Retinal pigment epithelial cell (primary cell): ENCODE results near the gene LRRK1.

ENCODE experiments used
- DNase-seq: peaks from one replicate; pipeline ENCODE4 v3.0.0-alpha.2; 2010; ENCODE audit warnings: low read depth
- H3K4me3 ChIP-seq: 2 replicates; pipeline ENCODE4 v1.5.1; 2011; ENCODE audit warnings: mild to moderate bottlenecking, low read length, control low read depth, moderate library complexity
- CTCF ChIP-seq: conservative IDR thresholded peaks from 2 replicates; pipeline ENCODE4 v1.5.1; 2011; ENCODE audit warnings: low read depth, low read length, control low read depth, inconsistent platforms

LRRK1 gene

DNA sequence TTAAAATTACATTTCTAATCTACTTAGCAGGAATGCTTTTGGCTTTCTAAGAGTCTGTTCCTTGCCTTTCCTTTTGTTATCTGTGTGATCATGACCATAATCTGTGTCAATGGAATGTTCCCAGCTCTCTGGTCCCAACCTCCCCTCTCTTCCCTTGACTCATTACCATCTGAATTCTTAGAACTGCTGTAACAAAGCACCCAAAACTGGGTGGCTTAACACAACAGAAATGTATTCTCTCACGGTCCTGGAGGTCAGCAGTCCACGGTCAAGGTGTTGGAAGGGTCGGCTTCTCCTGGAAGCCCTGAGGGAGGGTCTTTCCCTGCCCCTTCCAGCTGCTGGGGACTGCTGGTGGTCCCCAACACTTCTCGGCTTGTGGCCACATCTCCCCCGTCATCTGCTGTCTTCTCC, 81.1 kb downstream of the LRRK1 start:
- no peak for TF ChIP-seq CTCF

GRCh38 chr15:101001056-101001455, 81.9 kb downstream of the LRRK1 start:
- no peak overlapping the region for H3K4me3 ChIP-seq
- no peak for DNase-seq
- TF ChIP-seq CTCF: no peak

More for the DNA sequence above, 81.1 kb downstream of the LRRK1 start:
- DNase-seq: no peak
- no peak overlapping the region for H3K4me3 ChIP-seq

GRCh38 chr15:101001796-101002195, 82.6 kb downstream of the LRRK1 start:
- H3K4me3 ChIP-seq: no peak overlapping the region
- no peak for TF ChIP-seq CTCF
- no peak for DNase-seq

- DNase-seq: no peak
- no peak overlapping the region for H3K4me3 ChIP-seq
- no peak for TF ChIP-seq CTCF
Measured at GRCh38 chr15:101003081-101003480, 83.9 kb downstream of the LRRK1 start.

GRCh38 chr15:101003706-101004105, 84.5 kb downstream of the LRRK1 start:
- no peak for TF ChIP-seq CTCF
- no peak for DNase-seq
- no peak overlapping the region for H3K4me3 ChIP-seq

- no peak overlapping the region for H3K4me3 ChIP-seq
- TF ChIP-seq CTCF: no peak
- no peak for DNase-seq
Measured at GRCh38 chr15:101004500-101004899, 85.3 kb downstream of the LRRK1 start.

DNA sequence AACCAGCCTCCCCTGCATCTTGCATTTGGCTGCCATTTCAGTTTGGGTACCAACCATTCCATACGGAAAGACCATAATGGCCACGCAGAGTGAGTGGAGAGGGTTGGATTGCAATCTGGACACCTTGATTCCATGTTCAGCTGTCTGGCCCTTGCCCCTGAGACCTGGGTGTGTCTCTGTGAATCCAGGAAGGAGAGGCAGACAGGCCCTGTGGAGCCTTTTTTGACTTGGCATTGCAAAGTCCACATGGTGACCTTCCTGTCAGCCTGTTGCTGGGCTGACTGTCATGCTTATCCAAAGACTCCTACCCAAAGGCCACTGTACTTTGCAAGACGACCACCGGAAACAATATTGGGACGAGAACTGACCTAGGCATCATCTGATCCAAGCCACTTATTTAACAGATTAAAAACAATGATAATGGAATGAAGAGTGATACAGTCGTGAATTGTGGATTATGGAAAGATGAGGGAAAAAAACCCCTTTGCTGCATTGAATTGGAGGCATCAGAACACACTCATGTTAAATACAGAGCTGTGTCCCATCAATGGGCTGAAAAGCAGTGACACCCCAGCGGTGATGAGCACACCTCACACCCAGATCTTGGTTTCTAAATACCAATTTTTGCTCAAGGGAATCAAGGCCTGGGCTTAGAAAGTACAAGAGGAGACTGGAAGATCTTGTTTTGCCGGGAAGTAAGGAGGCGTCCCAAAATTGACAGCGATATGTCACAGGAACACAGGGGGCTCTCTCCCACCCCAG, 86.0 kb downstream of the LRRK1 start:
- no peak overlapping the region for H3K4me3 ChIP-seq
- no peak for DNase-seq
- TF ChIP-seq CTCF: no peak
